ENCODE data around the gene ZNF488.

The ZNF488 gene

GRCh38 chr10:47367646-47368045, 16.4 kb downstream of the ZNF488 start:
- no peak for DNase-seq (ENCODE audit: low read depth in 4 of 4, low spot score in 1 of 4)

- no peak for DNase-seq (ENCODE audit: low read depth in 4 of 4, low spot score in 1 of 4)
Observed at GRCh38 chr10:47366731-47367460, 17.2 kb downstream of the ZNF488 start.

GRCh38 chr10:47366181-47366631, 17.9 kb downstream of the ZNF488 start:
- no peak for DNase-seq (ENCODE audit: low read depth in 4 of 4, low spot score in 1 of 4)

- DNase-seq (ENCODE audit: low read depth in 4 of 4, low spot score in 1 of 4), result no peak
Observed at GRCh38 chr10:47365431-47366180, 18.5 kb downstream of the ZNF488 start.

- no peak for DNase-seq (ENCODE audit: low read depth in 4 of 4, low spot score in 1 of 4)
Observed at GRCh38 chr10:47364911-47365310, 19.2 kb downstream of the ZNF488 start.

GRCh38 chr10:47364366-47364765, 19.7 kb downstream of the ZNF488 start:
- DNase-seq (ENCODE audit: low read depth in 4 of 4, low spot score in 1 of 4), result no peak

- no peak for DNase-seq (ENCODE audit: low read depth in 4 of 4, low spot score in 1 of 4)
Observed at GRCh38 chr10:47363781-47364180, 20.3 kb downstream of the ZNF488 start.

GRCh38 chr10:47362199-47362598, 21.9 kb downstream of the ZNF488 start:
- DNase-seq (ENCODE audit: low read depth in 4 of 4, low spot score in 1 of 4), result no peak

- DNase-seq (ENCODE audit: low read depth in 4 of 4, low spot score in 1 of 4), result peak in 1 of 4 experiments; percentile 28
Observed at GRCh38 chr10:47361293-47361692, 22.8 kb downstream of the ZNF488 start.

- DNase-seq (ENCODE audit: low read depth in 4 of 4, low spot score in 1 of 4), result no peak
Observed at GRCh38 chr10:47360419-47361040, 23.6 kb downstream of the ZNF488 start.

GRCh38 chr10:47359626-47360418, 24.3 kb downstream of the ZNF488 start:
- DNase-seq (ENCODE audit: low read depth in 4 of 4, low spot score in 1 of 4), result no peak

- DNase-seq (ENCODE audit: low read depth in 4 of 4, low spot score in 1 of 4), result no peak
Observed at GRCh38 chr10:47359101-47359500, 25.0 kb downstream of the ZNF488 start.

- DNase-seq (ENCODE audit: low read depth in 4 of 4, low spot score in 1 of 4), result no peak
Observed at GRCh38 chr10:47358457-47358856, 25.6 kb downstream of the ZNF488 start.

- DNase-seq (ENCODE audit: low read depth in 4 of 4, low spot score in 1 of 4), result no peak
Observed at GRCh38 chr10:47357911-47358310, 26.2 kb downstream of the ZNF488 start.

GRCh38 chr10:47357131-47357582, 26.9 kb downstream of the ZNF488 start:
- DNase-seq (ENCODE audit: low read depth in 4 of 4, low spot score in 1 of 4), result no peak

GRCh38 chr10:47356708-47357107, 27.4 kb downstream of the ZNF488 start:
- DNase-seq (ENCODE audit: low read depth in 4 of 4, low spot score in 1 of 4), result no peak

- DNase-seq (ENCODE audit: low read depth in 4 of 4, low spot score in 1 of 4), result no peak
Observed at GRCh38 chr10:47354900-47355299, 29.2 kb downstream of the ZNF488 start.

GRCh38 chr10:47354165-47354564, 29.9 kb downstream of the ZNF488 start:
- no peak for DNase-seq (ENCODE audit: low read depth in 4 of 4, low spot score in 1 of 4)

GRCh38 chr10:47353351-47353750, 30.7 kb downstream of the ZNF488 start:
- no peak for DNase-seq (ENCODE audit: low read depth in 4 of 4, low spot score in 1 of 4)

- no peak for DNase-seq (ENCODE audit: low read depth in 4 of 4, low spot score in 1 of 4)
Observed at GRCh38 chr10:47351899-47352815, 31.9 kb downstream of the ZNF488 start.

Measured in stimulated activated CD4-positive, alpha-beta T cell treated with anti-CD3 and anti-CD28 coated beads, Interleukin-1b, Interleukin-23, amount 100 ng/mL, for 24 hours (primary cell).